Activated CD8-positive, alpha-beta T cell treated with anti-CD3 and anti-CD28 coated beads for 36 hours (primary cell): ENCODE results near the gene KYNU. TPM values are rescaled to one million over a fixed set of nuclear protein-coding genes. Genes with fewer than 3 reads are reported as not detected.
"Not testable (repeated sequence)": the region's sequence is repeated elsewhere in the genome, so short reads cannot be mapped to it uniquely, and the experiment has no call there.

Experiments
- ATAC-seq: fragments of 200-7000 bp; cut with Tn5 transposase; one replicate; pipeline ENCODE4 v1.10.0; 2021; ENCODE audit warnings: mild to moderate bottlenecking, moderate library complexity
- CTCF ChIA-PET: fragments of 350-600 bp; sonication (Branson Sonifier 250); formaldehyde crosslinking; loops from one replicate; lab custom pipeline; 2021; ENCODE audit warnings: antibody characterized with exemption; lab: Charles Lee
- POLR2A ChIA-PET: fragments of 350-600 bp; sonication (Branson Sonifier 250); formaldehyde crosslinking; loops from one replicate; lab custom pipeline; 2021; ENCODE audit warnings: antibody characterized with exemption; lab: Charles Lee
- DNase-seq: peaks from one replicate; pipeline ENCODE4 v3.0.0-alpha.2; 2020
- H3K27ac Mint-ChIP-seq: one replicate; pipeline ENCODE4 v1.8.0; 2021; ENCODE audit warnings: mild to moderate bottlenecking, mixed read lengths
- H3K27me3 Mint-ChIP-seq: one replicate; pipeline ENCODE4 v1.8.0; 2021; ENCODE audit warnings: mixed read lengths
- H3K36me3 Mint-ChIP-seq: one replicate; pipeline ENCODE4 v1.8.0; 2021; ENCODE audit warnings: low read depth, mixed read lengths
- H3K4me1 Mint-ChIP-seq: one replicate; pipeline ENCODE4 v1.8.0; 2021; ENCODE audit warnings: low read depth, mixed read lengths
- H3K4me3 Mint-ChIP-seq: one replicate; pipeline ENCODE4 v1.8.0; 2021; ENCODE audit warnings: mild to moderate bottlenecking, moderate library complexity, mixed read lengths
- H3K9me3 Mint-ChIP-seq: one replicate; pipeline ENCODE4 v1.8.0; 2021; ENCODE audit warnings: mixed read lengths
- CTCF ChIP-seq: fragments of 200-600 bp; IDR thresholded peaks from one replicate; pipeline ENCODE4 v1.8.0; 2022; ENCODE audit warnings: antibody characterized with exemption, mild to moderate bottlenecking
- intact Hi-C: fragments of 100-400 bp; cut with micrococcal nuclease; formaldehyde crosslinking; loops from one replicate; pipeline ENCODE4 v1.10.0; 2022
- total RNA-seq, 2 experiments: library from RNA; stranded (reverse); gene quantifications; one replicate each; pipeline ENCODE4 v1.2.3, GENCODE V29; 2021

Gene KYNU
- total RNA-seq, 2 experiments from 2014 or later, result not detected

DNA sequence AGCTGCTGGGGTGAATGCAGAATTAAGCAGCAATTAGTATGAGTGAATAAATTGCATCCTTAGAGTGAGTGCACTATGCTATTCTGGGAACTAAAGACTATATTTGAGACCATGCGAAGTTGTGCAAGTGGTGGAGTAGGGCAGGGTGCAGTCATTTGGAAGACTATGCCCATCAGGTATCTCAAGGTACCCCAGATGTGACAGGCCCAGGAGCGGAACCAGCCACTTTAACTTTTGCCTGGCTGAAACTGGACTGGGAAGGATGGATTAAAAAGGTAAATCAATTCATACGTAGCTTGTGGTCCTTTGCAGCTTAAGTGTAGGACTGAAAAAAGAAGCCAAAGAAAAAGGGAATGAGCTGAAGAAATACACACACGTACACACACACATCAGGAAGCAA, 1.7 kb downstream of the KYNU start:
- Mint-ChIP-seq H3K9me3 (peaks cover 3% of the 10 kb centered on the region), H3K4me1 (no peaks in the 10 kb centered on the region), H3K36me3 (no peaks in the 10 kb centered on the region), H3K4me3 (no peak overlapping the region), H3K27me3 (no peaks in the 10 kb centered on the region), H3K27ac (no peak overlapping the region)
- ChIA-PET CTCF (no interaction called here), POLR2A (no interaction called here)
- intact Hi-C loops, result no loop called here
- ATAC-seq (no peak), DNase-seq (no peak)
- no peak for TF ChIP-seq CTCF

DNA sequence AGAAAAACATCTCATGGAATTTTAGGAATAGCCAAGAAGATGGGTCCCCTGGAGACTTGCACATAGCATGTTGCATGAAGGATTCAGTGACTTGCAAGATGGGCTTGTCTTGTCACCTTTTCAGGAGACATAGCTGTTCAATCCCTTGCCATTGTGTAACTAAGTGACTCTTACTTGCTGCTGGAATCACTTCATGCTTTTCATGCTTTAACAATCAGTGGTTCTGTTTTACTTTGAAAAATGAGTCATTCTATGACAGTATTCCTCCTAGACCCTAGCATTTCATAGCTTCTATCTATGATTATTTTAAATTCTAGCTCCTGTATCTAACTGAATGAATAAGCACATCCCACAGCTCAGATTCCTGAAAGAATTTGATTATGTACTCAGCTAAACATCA, 2.8 kb downstream of the KYNU start:
- POLR2A ChIA-PET, result no interaction called here
- Mint-ChIP-seq H3K4me3 (no peak overlapping the region), H3K36me3 (no peaks in the 10 kb centered on the region), H3K27me3 (no peaks in the 10 kb centered on the region), H3K9me3 (peaks cover 3% of the 10 kb centered on the region), H3K4me1 (no peaks in the 10 kb centered on the region), H3K27ac (no peak overlapping the region)
- intact Hi-C loops, result no loop called here
- DNase-seq (no peak), ATAC-seq (no peak)
- no peak for TF ChIP-seq CTCF
- CTCF ChIA-PET, result interaction anchor here (0.9 to 1.0 kb wide), 2 partner anchors 13 to 17 kb away, joined by 3 to 4 read pairs; no protein-coding TSS in a partner anchor

GRCh38 chr2:142881619-142882018, 4.2 kb downstream of the KYNU start:
- intact Hi-C loops, result no loop called here
- CTCF ChIA-PET, result no interaction called here

GRCh38 chr2:142882500-142882899, 5.0 kb downstream of the KYNU start:
- H3K9me3 Mint-ChIP-seq, ATAC-seq, POLR2A ChIA-PET, H3K4me1 Mint-ChIP-seq, H3K27me3 Mint-ChIP-seq, DNase-seq, H3K36me3 Mint-ChIP-seq, H3K4me3 Mint-ChIP-seq, intact Hi-C loops, H3K27ac Mint-ChIP-seq, CTCF ChIA-PET: not testable (repeated sequence)

More at GRCh38 chr2:142881619-142882018, 4.2 kb downstream of the KYNU start:
- no peak for TF ChIP-seq CTCF
- H3K4me3 Mint-ChIP-seq, result no peak overlapping the region
- H3K36me3 Mint-ChIP-seq, result no peaks in the 10 kb centered on the region
- H3K27me3 Mint-ChIP-seq, result no peaks in the 10 kb centered on the region
- H3K9me3 Mint-ChIP-seq, result peaks cover 3% of the 10 kb centered on the region
- DNase-seq, result no peak
- POLR2A ChIA-PET, result no interaction called here
- no peaks in the 10 kb centered on the region for H3K4me1 Mint-ChIP-seq
- H3K27ac Mint-ChIP-seq, result no peak overlapping the region
- ATAC-seq, result no peak

GRCh38 chr2:142883526-142883925, 6.1 kb downstream of the KYNU start:
- Mint-ChIP-seq H3K9me3 (peaks cover 3% of the 10 kb centered on the region), H3K4me1 (no peaks in the 10 kb centered on the region), H3K36me3 (no peaks in the 10 kb centered on the region), H3K27ac (no peak overlapping the region), H3K27me3 (no peaks in the 10 kb centered on the region), H3K4me3 (no peak overlapping the region)
- ATAC-seq (no peak), DNase-seq (no peak)
- intact Hi-C loops, result no loop called here
- no peak for TF ChIP-seq CTCF
- CTCF ChIA-PET, result no interaction called here
- POLR2A ChIA-PET, result no interaction called here

DNA sequence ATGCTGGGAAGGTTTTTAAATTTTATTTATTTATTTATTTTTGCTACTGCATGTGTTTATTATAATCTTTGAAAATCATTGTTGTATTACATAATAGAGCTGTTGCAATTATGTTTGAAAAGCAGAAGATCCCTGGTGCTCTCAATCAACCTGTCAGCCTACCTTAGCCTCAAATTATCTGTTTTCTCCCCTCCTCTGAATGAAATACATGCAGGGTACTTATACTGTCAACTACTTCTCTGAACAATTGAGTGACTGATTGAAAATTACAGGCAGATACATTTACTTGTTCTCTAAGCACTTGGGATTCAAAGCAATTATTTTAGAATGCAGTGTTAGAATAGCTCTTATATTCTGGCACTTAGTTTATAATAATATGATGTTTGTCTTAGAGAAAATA, 8.1 kb downstream of the KYNU start:
- no peak for TF ChIP-seq CTCF
- intact Hi-C loops, result no loop called here
- H3K9me3 Mint-ChIP-seq, result peaks cover 3% of the 10 kb centered on the region
- no peak for DNase-seq
- H3K4me1 Mint-ChIP-seq, result no peaks in the 10 kb centered on the region
- H3K27ac Mint-ChIP-seq, result no peak overlapping the region
- ChIA-PET POLR2A (no interaction called here), CTCF (no interaction called here)
- no peak overlapping the region for H3K4me3 Mint-ChIP-seq
- no peaks in the 10 kb centered on the region for H3K27me3 Mint-ChIP-seq
- no peaks in the 10 kb centered on the region for H3K36me3 Mint-ChIP-seq
- ATAC-seq, result no peak
